Measurements from ENCODE around the gene TRIM41. TPM values are rescaled to one million over a fixed set of nuclear protein-coding genes. Genes with fewer than 3 reads are reported as not detected.

The TRIM41 gene
- total and polyA plus RNA-seq, 9 of the 15 experiments (the other 6 are each of a cell fraction or from before 2014, with no cell fraction given): 1.8 to 47.6 (median 20.9) TPM

DNA sequence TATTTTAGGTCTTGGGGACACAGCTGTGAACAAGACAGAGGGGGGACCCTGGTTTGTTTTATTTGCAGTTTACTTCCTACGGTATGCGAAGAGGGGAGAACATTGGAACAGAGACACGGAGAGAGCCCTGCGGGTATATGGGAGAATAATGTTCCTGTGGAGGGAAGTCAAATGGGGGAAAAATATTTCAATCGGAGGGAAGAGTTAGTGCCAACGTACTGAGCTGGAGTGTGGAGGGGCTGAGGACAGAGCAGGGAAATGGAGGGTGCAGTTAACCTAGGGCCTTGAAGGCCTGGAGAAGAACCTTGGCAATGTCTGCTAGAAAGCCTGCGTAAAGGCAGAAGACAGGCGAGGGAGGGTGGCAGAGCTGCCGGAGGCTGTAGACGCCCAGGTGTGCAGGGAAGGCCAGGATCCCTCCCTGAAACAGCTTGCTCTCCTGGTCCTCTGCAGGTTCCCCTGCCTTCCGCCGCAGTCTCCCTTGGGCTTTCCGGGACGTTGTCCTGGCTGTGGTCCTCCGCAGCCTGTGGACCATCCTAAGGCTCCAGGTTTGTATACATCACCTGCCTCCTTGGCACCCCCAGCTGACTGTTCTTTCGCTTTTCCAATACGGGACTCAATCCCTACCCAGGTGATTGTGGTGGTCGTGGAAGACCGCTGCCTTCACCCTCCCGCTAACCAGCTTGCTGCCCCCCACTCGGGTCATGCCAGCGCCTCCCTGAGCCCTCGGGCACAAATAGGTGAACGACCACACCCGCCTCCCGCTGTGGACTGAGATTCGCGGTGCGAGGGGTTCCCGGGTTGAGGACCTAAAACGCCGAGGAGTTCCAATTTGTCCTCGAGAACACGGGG lies 22.6 kb downstream of the TRIM41 start (continued):
- TF ChIP-seq, protein P1, sequence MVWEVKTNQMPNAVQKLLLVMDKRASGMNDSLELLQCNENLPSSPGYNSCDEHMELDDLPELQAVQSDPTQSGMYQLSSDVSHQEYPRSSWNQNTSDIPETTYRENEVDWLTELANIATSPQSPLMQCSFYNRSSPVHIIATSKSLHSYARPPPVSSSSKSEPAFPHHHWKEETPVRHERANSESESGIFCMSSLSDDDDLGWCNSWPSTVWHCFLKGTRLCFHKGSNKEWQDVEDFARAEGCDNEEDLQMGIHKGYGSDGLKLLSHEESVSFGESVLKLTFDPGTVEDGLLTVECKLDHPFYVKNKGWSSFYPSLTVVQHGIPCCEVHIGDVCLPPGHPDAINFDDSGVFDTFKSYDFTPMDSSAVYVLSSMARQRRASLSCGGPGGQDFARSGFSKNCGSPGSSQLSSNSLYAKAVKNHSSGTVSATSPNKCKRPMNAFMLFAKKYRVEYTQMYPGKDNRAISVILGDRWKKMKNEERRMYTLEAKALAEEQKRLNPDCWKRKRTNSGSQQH (CRISPR knock-in tag; IDR thresholded peaks at IDR 0.05): no peak
- TF ChIP-seq KLF1 (tag; IDR thresholded peaks at IDR 0.05) (no peak), NFIX (CRISPR knock-in tag; IDR thresholded peaks at IDR 0.05; ENCODE audit: low read depth) (no peak), MAFK (IDR thresholded peaks at IDR 0.05; ENCODE audit: low read length) (no peak), EP300 (IDR thresholded peaks at IDR 0.05; ENCODE audit: low read length) (no peak), KDM5B (IDR thresholded peaks at IDR 0.05; ENCODE audit: insufficient replicate concordance, low read depth, low read length) (peak; percentile 77), ZBED1 (IDR thresholded peaks at IDR 0.05) (no peak), MAZ (CRISPR knock-in tag; conservative IDR thresholded peaks at IDR 0.05 in 1 of 2, IDR thresholded peaks at IDR 0.05 in 1 of 2) (peak in 1 of 2 experiments; percentile 34; a peak in 1 of 4 replicates), MEF2D (tag; conservative IDR thresholded peaks at IDR 0.05; ENCODE audit: low read depth) (no peak), FOXP1 (CRISPR knock-in tag; IDR thresholded peaks at IDR 0.05) (peak; percentile 56; the same call in 1 of the 2 replicates)
- TF ChIP-seq, protein P2, sequence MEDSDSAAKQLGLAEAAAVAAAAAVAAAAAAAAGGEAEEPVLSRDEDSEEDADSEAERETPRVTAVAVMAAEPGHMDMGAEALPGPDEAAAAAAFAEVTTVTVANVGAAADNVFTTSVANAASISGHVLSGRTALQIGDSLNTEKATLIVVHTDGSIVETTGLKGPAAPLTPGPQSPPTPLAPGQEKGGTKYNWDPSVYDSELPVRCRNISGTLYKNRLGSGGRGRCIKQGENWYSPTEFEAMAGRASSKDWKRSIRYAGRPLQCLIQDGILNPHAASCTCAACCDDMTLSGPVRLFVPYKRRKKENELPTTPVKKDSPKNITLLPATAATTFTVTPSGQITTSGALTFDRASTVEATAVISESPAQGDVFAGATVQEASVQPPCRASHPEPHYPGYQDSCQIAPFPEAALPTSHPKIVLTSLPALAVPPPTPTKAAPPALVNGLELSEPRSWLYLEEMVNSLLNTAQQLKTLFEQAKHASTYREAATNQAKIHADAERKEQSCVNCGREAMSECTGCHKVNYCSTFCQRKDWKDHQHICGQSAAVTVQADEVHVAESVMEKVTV (CRISPR knock-in tag; IDR thresholded peaks at IDR 0.05): no peak
- TF ChIP-seq, protein P3, sequence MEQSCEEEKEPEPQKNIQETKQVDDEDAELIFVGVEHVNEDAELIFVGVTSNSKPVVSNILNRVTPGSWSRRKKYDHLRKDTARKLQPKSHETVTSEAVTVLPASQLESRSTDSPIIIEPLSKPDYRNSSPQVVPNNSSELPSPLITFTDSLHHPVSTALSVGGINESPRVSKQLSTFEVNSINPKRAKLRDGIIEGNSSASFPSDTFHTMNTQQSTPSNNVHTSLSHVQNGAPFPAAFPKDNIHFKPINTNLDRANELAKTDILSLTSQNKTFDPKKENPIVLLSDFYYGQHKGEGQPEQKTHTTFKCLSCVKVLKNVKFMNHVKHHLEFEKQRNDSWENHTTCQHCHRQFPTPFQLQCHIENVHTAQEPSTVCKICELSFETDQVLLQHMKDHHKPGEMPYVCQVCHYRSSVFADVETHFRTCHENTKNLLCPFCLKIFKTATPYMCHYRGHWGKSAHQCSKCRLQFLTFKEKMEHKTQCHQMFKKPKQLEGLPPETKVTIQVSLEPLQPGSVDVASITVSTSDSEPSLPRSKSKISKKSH (CRISPR knock-in tag; IDR thresholded peaks at IDR 0.05): no peak
- TF ChIP-seq, protein P4, sequence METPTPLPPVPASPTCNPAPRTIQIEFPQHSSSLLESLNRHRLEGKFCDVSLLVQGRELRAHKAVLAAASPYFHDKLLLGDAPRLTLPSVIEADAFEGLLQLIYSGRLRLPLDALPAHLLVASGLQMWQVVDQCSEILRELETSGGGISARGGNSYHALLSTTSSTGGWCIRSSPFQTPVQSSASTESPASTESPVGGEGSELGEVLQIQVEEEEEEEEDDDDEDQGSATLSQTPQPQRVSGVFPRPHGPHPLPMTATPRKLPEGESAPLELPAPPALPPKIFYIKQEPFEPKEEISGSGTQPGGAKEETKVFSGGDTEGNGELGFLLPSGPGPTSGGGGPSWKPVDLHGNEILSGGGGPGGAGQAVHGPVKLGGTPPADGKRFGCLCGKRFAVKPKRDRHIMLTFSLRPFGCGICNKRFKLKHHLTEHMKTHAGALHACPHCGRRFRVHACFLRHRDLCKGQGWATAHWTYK (CRISPR knock-in tag; IDR thresholded peaks at IDR 0.05): peak; percentile 67; the same call in 1 of the 2 replicates
- TF ChIP-seq, protein P5, sequence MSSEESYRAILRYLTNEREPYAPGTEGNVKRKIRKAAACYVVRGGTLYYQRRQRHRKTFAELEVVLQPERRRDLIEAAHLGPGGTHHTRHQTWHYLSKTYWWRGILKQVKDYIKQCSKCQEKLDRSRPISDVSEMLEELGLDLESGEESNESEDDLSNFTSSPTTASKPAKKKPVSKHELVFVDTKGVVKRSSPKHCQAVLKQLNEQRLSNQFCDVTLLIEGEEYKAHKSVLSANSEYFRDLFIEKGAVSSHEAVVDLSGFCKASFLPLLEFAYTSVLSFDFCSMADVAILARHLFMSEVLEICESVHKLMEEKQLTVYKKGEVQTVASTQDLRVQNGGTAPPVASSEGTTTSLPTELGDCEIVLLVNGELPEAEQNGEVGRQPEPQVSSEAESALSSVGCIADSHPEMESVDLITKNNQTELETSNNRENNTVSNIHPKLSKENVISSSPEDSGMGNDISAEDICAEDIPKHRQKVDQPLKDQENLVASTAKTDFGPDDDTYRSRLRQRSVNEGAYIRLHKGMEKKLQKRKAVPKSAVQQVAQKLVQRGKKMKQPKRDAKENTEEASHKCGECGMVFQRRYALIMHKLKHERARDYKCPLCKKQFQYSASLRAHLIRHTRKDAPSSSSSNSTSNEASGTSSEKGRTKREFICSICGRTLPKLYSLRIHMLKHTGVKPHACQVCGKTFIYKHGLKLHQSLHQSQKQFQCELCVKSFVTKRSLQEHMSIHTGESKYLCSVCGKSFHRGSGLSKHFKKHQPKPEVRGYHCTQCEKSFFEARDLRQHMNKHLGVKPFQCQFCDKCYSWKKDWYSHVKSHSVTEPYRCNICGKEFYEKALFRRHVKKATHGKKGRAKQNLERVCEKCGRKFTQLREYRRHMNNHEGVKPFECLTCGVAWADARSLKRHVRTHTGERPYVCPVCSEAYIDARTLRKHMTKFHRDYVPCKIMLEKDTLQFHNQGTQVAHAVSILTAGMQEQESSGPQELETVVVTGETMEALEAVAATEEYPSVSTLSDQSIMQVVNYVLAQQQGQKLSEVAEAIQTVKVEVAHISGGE (CRISPR knock-in tag; IDR thresholded peaks at IDR 0.05): no peak
- TF ChIP-seq, protein P6, sequence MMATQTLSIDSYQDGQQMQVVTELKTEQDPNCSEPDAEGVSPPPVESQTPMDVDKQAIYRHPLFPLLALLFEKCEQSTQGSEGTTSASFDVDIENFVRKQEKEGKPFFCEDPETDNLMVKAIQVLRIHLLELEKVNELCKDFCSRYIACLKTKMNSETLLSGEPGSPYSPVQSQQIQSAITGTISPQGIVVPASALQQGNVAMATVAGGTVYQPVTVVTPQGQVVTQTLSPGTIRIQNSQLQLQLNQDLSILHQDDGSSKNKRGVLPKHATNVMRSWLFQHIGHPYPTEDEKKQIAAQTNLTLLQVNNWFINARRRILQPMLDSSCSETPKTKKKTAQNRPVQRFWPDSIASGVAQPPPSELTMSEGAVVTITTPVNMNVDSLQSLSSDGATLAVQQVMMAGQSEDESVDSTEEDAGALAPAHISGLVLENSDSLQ (IDR thresholded peaks at IDR 0.05): no peak

All from K562 (cell line).